ENCODE data around the gene ANKRD50.

Gene ANKRD50

GRCh38 chr4:124712372-124713184, at the start of gene ANKRD50:
Gene ANKRD50 (minus strand): TSS chr4:124712732. CDS start chr4:124710511, 2,221 bp downstream.
- DNase-seq = peak; percentile 98

GRCh38 chr4:124757126-124757525, 44.6 kb upstream of the ANKRD50 start:
- DNase-seq = no peak

- DNase-seq = no peak
These were observed 42.1 kb upstream of the ANKRD50 start for GRCh38 chr4:124754681-124755080.

GRCh38 chr4:124753941-124754581, 41.5 kb upstream of the ANKRD50 start:
- no peak for DNase-seq

GRCh38 chr4:124749421-124749820, 36.9 kb upstream of the ANKRD50 start:
- DNase-seq = no peak

GRCh38 chr4:124748965-124749364, 36.4 kb upstream of the ANKRD50 start:
- DNase-seq = no peak

- no peak for DNase-seq
These were observed 33.7 kb upstream of the ANKRD50 start for GRCh38 chr4:124745985-124746801.

GRCh38 chr4:124743711-124744110, 31.2 kb upstream of the ANKRD50 start:
- no peak for DNase-seq

GRCh38 chr4:124740501-124740900, 28.0 kb upstream of the ANKRD50 start:
- DNase-seq = no peak

- DNase-seq = no peak
These were observed 26.5 kb upstream of the ANKRD50 start for GRCh38 chr4:124738994-124739393.

GRCh38 chr4:124737619-124738018, 25.1 kb upstream of the ANKRD50 start:
- DNase-seq = no peak

GRCh38 chr4:124736526-124736925, 24.0 kb upstream of the ANKRD50 start:
- no peak for DNase-seq

- DNase-seq = no peak
These were observed 14.9 kb upstream of the ANKRD50 start for GRCh38 chr4:124727331-124727890.

GRCh38 chr4:124726269-124726668, 13.7 kb upstream of the ANKRD50 start:
- DNase-seq = no peak

- no peak for DNase-seq
These were observed 9.5 kb upstream of the ANKRD50 start for GRCh38 chr4:124722071-124722470.

- DNase-seq = no peak
These were observed 4.6 kb upstream of the ANKRD50 start for GRCh38 chr4:124717101-124717500.

- peak; percentile 96 for DNase-seq
These were observed 657 bp upstream of the ANKRD50 start for GRCh38 chr4:124713185-124713592.

GRCh38 chr4:124711471-124712371, 811 bp downstream of the ANKRD50 start:
- peak; percentile 86 for DNase-seq

- no peak for DNase-seq
These were observed 1.6 kb downstream of the ANKRD50 start for GRCh38 chr4:124710911-124711310.

GRCh38 chr4:124710015-124710741, 2.4 kb downstream of the ANKRD50 start:
- DNase-seq = peak; percentile 52
